Esophagus squamous epithelium (tissue), 5 donors: Measurements from ENCODE around the gene CRTC2. TPM values are rescaled to one million over a fixed set of nuclear protein-coding genes. Genes with fewer than 3 reads are reported as not detected.
A peak's percentile ranks its signal among the peaks of the same experiment; 100 is the strongest.

ENCODE experiments used
- DNase-seq: peaks from one replicate; lab custom pipeline; 2025; lab: John Stamatoyannopoulos, UW
- H3K27ac ChIP-seq, 4 donors: fragments of 200-600 bp; sonication (generic); one replicate each; pipeline ENCODE4 v1.5.1; 2016 to 2019; ENCODE audit warnings: mild to moderate bottlenecking in 1 of 4
- H3K27me3 ChIP-seq, 4 donors: fragments of 200-600 bp; sonication (generic); 1 replicate in 3 of 4; 2 replicates in 1 of 4; pipeline versions ENCODE4 v1.5.1 to v1.6.0; 2017 to 2021; ENCODE audit warnings: antibody characterized with exemption in 1 of 4
- H3K36me3 ChIP-seq, 3 donors: fragments of 200-600 bp; sonication (generic); one replicate each; pipeline ENCODE4 v1.5.1; 2016 to 2019
- H3K4me1 ChIP-seq, 3 donors: fragments of 200-600 bp; sonication (generic); one replicate each; pipeline ENCODE4 v1.5.1; 2017 to 2019
- H3K4me3 ChIP-seq, 4 donors: fragments of 200-600 bp; sonication (generic); 1 replicate in 3 of 4; 2 replicates in 1 of 4; pipeline ENCODE4 v1.5.1; 2016 to 2019; ENCODE audit warnings: mild to moderate bottlenecking in 2 of 4, moderate library complexity in 1 of 4
- H3K9me3 ChIP-seq, 3 donors: fragments of 200-600 bp; sonication (generic); one replicate each; pipeline ENCODE4 v1.5.1; 2016 to 2019
- POLR2A ChIP-seq, 4 donors: fragments of 450-650 bp; IDR thresholded peaks; one replicate each; pipeline ENCODE4 v1.6.1; 2017; ENCODE audit warnings: antibody characterized with exemption in 4 of 4, mild to moderate bottlenecking in 4 of 4, moderate library complexity in 3 of 4
- WGBS, 2 donors: methylation state at CpG; one replicate each; pipeline ENCODE4 v1.1.5; 2018; 5-methylcytosine and 5-hydroxymethylcytosine counted together
- intact Hi-C: fragments of 100-400 bp; cut with DNase I; formaldehyde crosslinking; loops from one replicate; pipeline ENCODE4 v1.15.0; 2022
- total RNA-seq, 4 donors: library from RNA; depleted of rRNA; stranded (reverse); fragments of >200 nt; gene quantifications; one replicate each; pipeline ENCODE4 v1.1.0, GENCODE V29; 2016
- TF ChIP-seq, protein P1 (sequence below), 6 experiments: fragments of 450-650 bp in 4 of 6; fragments of 200-600 bp in 2 of 6; sonication (generic) in 2 of 6; IDR thresholded peaks; one replicate each; pipeline ENCODE4 v1.5.1; 2016 to 2019; ENCODE audit warnings: antibody characterized with exemption in 6 of 6, mild to moderate bottlenecking in 4 of 6, moderate library complexity in 4 of 6
- donor health status: DM: yes; HTN: yes; CAD: no.

Gene CRTC2
- total RNA-seq, 4 donors from 2014 or later = 7.5 to 13.2 (median 8.0) TPM

DNA sequence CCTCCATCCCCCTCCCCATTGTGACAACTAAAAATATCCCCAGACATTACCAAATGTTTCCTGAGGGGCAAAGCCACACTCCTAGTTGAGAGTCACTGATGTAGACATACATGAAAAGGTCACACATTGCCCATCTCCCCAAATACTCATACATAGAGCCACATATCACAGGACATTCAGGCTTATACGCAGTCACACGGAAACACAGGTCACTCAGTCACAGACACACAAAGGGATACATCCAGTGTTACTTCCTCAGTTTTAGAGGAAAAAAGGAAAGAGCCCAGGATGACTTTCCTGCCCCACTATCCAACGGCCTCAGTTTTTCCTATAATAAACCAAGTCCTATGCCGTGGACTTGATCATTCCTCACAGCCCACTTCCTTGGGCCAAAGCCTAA, 3.0 kb upstream of the CRTC2 start:
- DNase-seq = no peak
- peak overlapping the region; percentile 94 to 98 (median 96) for H3K27ac ChIP-seq
- H3K27me3 ChIP-seq = no peaks in the 10 kb centered on the region
- H3K4me1 ChIP-seq = peaks cover 33 to 86% (median 47%) of the 10 kb centered on the region in 3 donors
- peak overlapping the region in 1 of 4 donors; percentile 85 for H3K4me3 ChIP-seq
- intact Hi-C loops = no loop called here
- TF ChIP-seq, protein P1, sequence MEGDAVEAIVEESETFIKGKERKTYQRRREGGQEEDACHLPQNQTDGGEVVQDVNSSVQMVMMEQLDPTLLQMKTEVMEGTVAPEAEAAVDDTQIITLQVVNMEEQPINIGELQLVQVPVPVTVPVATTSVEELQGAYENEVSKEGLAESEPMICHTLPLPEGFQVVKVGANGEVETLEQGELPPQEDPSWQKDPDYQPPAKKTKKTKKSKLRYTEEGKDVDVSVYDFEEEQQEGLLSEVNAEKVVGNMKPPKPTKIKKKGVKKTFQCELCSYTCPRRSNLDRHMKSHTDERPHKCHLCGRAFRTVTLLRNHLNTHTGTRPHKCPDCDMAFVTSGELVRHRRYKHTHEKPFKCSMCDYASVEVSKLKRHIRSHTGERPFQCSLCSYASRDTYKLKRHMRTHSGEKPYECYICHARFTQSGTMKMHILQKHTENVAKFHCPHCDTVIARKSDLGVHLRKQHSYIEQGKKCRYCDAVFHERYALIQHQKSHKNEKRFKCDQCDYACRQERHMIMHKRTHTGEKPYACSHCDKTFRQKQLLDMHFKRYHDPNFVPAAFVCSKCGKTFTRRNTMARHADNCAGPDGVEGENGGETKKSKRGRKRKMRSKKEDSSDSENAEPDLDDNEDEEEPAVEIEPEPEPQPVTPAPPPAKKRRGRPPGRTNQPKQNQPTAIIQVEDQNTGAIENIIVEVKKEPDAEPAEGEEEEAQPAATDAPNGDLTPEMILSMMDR (IDR thresholded peaks at IDR 0.05) = no peak
- TF ChIP-seq POLR2A (IDR thresholded peaks at IDR 0.05) = no peak
- WGBS, 2 donors = 64 to 68% methylated on average over 4 of the region's 4 CpGs
- H3K9me3 ChIP-seq = no peaks in the 10 kb centered on the region
- H3K36me3 ChIP-seq = peaks cover 8 to 26% (median 9%) of the 10 kb centered on the region in 3 donors

DNA sequence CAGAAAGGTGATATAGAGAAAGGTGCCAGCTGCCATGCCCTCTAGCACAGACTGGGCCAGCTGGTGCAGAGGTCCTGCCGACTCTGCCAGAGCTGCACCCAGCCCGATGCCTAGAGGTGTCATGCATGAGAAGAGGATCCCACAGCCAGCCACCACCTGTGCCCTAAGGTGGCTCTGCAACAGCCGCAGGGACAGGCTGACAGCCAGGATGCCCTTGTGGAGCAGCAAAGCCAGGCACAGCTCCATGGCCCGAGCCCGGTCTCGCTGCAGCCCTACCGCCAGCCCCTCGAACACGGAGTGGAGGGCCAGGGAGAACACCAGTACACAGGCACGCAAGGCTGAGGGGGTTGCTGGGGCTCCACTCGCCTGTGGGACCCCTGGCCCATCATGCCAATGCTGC, 1.8 kb upstream of the CRTC2 start:
- H3K4me1 ChIP-seq = peaks cover 35 to 85% (median 50%) of the 10 kb centered on the region in 3 donors
- H3K4me3 ChIP-seq = no peak overlapping the region
- no peaks in the 10 kb centered on the region for H3K27me3 ChIP-seq
- no peaks in the 10 kb centered on the region for H3K9me3 ChIP-seq
- intact Hi-C loops = no loop called here
- no peak for TF ChIP-seq POLR2A (IDR thresholded peaks at IDR 0.05)
- TF ChIP-seq, protein P1 (IDR thresholded peaks at IDR 0.05) = no peak
- no peak for DNase-seq
- H3K27ac ChIP-seq = peak overlapping the region in 3 of 4 donors; percentile 24 to 96 (median 95)
- H3K36me3 ChIP-seq = peaks cover 8 to 26% (median 9%) of the 10 kb centered on the region in 3 donors
- 40% methylated on average over 1 of the region's 11 CpGs; no CpG with 5 or more reads in 1 of the 2 donors for WGBS, 2 donors

DNA sequence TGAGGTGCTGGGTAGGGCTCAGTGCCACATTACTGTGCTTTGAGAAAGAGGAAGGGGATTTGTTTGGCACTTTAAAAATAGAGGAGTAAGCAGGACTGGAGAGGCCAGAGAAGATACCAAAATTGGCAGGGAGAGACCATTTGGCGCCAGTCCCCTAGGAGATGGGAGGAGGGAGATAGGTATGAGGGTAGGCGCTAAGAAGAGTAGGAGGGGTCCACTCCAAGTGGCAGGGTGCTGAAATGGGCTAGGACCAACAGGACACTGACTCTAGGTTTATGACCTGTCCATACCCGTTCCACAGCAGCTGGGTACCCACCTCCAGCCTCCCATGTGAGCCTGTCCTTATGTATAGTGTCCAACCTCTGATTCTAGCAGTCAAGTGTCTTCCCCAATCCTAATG, 1.0 kb upstream of the CRTC2 start:
- intact Hi-C loops = no loop called here
- no peaks in the 10 kb centered on the region for H3K9me3 ChIP-seq
- H3K27me3 ChIP-seq = no peaks in the 10 kb centered on the region
- H3K4me1 ChIP-seq = peaks cover 35 to 79% (median 47%) of the 10 kb centered on the region in 3 donors
- H3K4me3 ChIP-seq = no peak overlapping the region
- peaks cover 8 to 33% (median 9%) of the 10 kb centered on the region in 3 donors for H3K36me3 ChIP-seq
- WGBS, 2 donors = 66 to 72% methylated on average over 3 of the region's 3 CpGs
- H3K27ac ChIP-seq = peak overlapping the region; percentile 24 to 97 (median 96)
- no peak for DNase-seq
- TF ChIP-seq, protein P1 (IDR thresholded peaks at IDR 0.05) = no peak
- TF ChIP-seq POLR2A (IDR thresholded peaks at IDR 0.05) = no peak

DNA sequence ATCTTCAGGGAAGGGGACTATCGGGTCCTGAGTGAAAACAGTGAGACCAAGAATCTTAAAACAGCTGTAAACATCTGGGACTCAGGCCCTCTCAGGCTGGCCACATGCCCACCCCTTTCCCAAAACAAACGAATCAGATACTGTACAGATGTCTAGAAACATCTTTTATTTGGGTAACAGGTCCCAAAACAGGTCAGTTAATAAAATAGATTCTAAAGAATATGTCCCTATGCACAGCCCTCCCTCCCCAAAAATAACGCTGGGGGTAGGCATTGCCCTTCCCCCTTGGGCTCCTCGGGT, 499 bp upstream of the CRTC2 start:
- Histone ChIP-seq H3K4me1 (peaks cover 35 to 79% (median 42%) of the 10 kb centered on the region in 3 donors), H3K4me3 (peak overlapping the region in 3 of 4 donors; percentile 89 to 93 (median 92))
- intact Hi-C loops = no loop called here

DNA sequence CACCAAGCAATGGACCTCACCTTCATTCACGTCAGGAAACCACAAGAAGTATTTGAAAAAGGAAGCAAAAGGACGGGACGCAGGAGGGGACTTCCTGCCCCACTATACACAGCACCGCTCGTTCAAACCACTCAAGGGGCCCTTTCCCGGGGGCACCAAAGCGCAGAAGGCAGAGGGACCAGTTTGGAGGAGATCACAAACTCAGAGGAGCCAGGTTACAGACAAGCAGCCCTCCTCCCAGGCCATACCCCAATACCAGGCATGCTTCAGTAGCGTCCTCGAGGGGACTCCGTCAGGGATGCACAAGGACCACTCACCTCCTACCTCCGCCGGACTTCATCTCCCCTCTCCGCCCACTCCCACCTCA, 685 bp downstream of the CRTC2 start:
- DNase-seq = no peak
- intact Hi-C loops = no loop called here
- TF ChIP-seq POLR2A (IDR thresholded peaks at IDR 0.05) = no peak
- TF ChIP-seq, protein P1 (IDR thresholded peaks at IDR 0.05) = no peak
- Histone ChIP-seq H3K27me3 (no peaks in the 10 kb centered on the region), H3K4me3 (peak overlapping the region; percentile 89 to 98 (median 92)), H3K9me3 (no peaks in the 10 kb centered on the region), H3K4me1 (peaks cover 33 to 79% (median 42%) of the 10 kb centered on the region in 3 donors), H3K36me3 (peaks cover 17 to 50% (median 23%) of the 10 kb centered on the region in 3 donors), H3K27ac (peak overlapping the region; percentile 95 to 97 (median 96))
- WGBS, 2 donors = 0% methylated on average over 8 to 13 of the region's 13 CpGs

More for the DNA sequence above, 499 bp upstream of the CRTC2 start:
- 15 to 21% methylated on average over 4 of the region's 4 CpGs for WGBS, 2 donors
- no peaks in the 10 kb centered on the region for H3K9me3 ChIP-seq
- TF ChIP-seq POLR2A (IDR thresholded peaks at IDR 0.05) = no peak
- TF ChIP-seq, protein P1 (IDR thresholded peaks at IDR 0.05) = no peak
- peak overlapping the region; percentile 95 to 97 (median 96) for H3K27ac ChIP-seq
- no peaks in the 10 kb centered on the region for H3K27me3 ChIP-seq
- peaks cover 9 to 38% (median 12%) of the 10 kb centered on the region in 3 donors for H3K36me3 ChIP-seq
- DNase-seq = no peak
